ENCODE results near the gene FBXL4.

DNA sequence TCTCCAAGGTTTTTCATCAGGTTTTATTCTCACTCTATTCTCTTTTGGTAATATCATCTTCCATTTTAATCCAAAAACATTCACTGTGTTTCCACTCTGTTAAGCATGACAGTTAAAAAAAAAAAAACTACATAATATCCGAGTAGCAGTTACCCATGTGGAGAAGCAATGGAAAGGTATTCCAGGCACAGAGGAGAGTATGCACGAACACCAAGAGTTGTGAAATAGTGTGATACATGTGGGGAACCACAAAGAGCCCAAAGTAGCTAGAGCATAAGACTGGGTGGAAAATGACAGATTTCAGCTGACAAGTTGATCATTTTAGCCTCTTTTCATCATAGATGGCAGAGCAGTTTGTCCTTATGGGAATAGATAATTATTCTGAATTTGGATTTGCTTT lies 19.9 kb upstream of the FBXL4 start:
- TF ChIP-seq, protein P1, sequence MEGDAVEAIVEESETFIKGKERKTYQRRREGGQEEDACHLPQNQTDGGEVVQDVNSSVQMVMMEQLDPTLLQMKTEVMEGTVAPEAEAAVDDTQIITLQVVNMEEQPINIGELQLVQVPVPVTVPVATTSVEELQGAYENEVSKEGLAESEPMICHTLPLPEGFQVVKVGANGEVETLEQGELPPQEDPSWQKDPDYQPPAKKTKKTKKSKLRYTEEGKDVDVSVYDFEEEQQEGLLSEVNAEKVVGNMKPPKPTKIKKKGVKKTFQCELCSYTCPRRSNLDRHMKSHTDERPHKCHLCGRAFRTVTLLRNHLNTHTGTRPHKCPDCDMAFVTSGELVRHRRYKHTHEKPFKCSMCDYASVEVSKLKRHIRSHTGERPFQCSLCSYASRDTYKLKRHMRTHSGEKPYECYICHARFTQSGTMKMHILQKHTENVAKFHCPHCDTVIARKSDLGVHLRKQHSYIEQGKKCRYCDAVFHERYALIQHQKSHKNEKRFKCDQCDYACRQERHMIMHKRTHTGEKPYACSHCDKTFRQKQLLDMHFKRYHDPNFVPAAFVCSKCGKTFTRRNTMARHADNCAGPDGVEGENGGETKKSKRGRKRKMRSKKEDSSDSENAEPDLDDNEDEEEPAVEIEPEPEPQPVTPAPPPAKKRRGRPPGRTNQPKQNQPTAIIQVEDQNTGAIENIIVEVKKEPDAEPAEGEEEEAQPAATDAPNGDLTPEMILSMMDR (IDR thresholded peaks at IDR 0.05; ENCODE audit: low read depth, low read length, poor library complexity, severe bottlenecking): no peak
- TF ChIP-seq EZH2phosphoT487 (IDR thresholded peaks at IDR 0.05; ENCODE audit: borderline replicate concordance, low read length): no peak
